Stimulated activated CD4-positive, alpha-beta T cell treated with anti-CD3 and anti-CD28 coated beads, Interleukin-2, amount 100 ng/mL, for 4 hours (primary cell): ENCODE results near the gene TSPEAR.
"Not testable (repeated sequence)": the region's sequence is repeated elsewhere in the genome, so short reads cannot be mapped to it uniquely, and the experiment has no call there.

Experiments
- DNase-seq: peaks from one replicate; pipeline ENCODE4 v3.0.0-alpha.2; 2020; ENCODE audit warnings: low read depth

TSPEAR gene

DNA sequence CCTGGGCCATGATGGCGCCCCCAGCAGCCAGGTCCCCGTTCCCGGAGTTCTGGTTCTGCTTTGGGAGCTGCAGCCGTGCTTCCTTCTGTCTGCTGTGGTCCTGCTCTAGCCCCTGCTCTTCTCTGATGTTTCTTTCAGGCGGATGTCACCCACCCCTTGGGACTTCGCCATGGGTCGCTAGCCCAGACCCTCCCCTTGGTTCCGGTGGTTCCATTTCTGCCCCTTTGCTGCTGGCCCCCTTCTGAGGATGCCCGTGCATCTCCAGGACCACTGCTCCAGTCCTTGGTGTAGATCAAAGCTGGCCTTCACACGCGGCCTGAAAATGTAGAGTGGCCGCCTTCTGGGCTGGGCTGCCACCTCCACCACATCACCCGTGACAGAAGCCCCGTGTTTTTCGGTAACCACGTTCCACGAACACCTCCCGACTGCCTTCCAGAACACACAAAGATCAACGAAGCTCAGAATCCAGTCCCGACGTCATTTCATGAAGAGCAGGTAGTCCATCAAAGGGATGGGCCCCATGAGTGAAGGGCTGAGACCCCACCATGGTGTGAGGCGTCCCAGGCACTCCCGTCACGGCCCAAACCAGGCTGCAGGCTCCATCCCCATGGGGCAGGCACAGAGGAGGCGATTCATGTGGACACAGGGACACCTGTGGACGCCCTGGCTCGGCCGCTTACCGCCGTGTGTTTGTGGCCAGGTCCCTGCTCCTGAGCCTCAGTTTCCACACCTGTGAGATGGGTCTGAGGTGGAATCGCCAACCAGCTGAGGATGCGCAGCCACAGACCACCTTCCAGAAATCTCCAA is 195.8 kb downstream of the TSPEAR start:
- DNase-seq, result no peak

DNA sequence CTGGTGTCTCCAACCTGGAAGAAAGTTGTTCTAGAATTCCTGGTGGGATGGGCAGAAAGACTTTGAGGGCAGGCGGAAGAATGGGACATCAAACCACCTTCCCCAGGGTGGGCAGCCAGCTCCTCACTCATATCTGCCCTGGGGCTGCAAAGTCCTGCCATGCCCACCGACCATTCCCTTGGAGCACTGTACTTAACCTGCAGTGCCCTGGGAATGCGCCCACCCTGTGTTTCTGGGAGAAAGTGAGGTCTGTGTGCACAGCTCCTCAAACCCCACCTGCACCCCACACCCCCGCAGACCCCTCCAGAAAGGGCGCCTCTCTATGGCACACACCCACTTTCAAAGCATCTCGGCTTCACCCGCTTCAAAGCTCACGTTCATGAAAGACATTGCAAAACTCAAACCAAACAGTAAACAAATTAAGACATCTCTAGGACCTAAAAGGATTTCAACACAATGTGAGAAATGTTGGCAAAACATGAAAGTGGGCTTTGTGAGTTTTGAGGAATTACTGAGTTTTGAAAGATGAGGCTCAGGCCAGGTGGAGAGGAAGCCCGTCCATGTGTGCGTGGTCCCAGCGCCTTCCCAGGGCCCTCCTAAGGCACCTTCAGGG is 196.5 kb downstream of the TSPEAR start:
- DNase-seq, result no peak

GRCh38 chr21:44514218-44514520 is 197.2 kb downstream of the TSPEAR start:
- no peak for DNase-seq

DNA sequence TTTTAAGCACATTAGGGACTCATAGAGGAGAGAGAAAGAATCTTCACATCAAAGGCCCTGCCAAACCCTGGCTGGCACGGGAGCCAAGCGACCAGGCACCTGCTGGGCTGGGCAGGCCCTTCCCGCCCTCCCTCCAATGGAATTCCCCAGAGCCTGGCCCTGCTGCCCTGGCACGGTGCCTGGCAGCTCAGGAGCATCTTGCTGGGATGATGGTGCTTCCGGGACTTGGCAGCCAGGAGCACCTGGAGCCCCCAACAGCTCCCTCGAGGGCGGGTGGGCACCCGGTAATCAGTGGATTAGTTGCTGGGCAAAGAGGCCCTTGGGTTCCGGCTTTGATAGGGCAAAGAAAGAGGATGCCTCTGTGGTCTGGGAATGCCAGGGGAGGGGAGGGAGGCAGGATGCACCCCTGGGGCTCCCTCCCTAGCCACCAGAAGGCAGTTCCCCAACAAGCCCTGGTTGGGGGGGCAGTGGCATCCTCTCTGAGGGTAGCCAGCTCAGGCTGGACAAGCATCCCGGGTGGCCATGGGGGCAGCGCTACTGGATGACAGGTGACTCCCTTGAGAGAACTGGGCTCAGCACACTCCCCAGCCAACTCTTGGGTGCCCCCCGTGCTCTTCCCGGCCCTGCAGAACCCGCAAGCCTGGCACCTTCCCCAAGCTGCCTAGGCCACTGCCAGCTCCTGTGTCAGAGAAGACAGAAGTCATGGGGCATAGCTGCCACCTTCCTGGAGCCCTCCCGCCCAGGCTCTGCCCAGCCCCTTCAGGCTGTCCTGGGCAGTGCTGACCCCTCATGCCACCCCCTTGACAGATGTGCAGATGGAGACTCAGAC is 197.8 kb downstream of the TSPEAR start:
- no peak for DNase-seq

DNA sequence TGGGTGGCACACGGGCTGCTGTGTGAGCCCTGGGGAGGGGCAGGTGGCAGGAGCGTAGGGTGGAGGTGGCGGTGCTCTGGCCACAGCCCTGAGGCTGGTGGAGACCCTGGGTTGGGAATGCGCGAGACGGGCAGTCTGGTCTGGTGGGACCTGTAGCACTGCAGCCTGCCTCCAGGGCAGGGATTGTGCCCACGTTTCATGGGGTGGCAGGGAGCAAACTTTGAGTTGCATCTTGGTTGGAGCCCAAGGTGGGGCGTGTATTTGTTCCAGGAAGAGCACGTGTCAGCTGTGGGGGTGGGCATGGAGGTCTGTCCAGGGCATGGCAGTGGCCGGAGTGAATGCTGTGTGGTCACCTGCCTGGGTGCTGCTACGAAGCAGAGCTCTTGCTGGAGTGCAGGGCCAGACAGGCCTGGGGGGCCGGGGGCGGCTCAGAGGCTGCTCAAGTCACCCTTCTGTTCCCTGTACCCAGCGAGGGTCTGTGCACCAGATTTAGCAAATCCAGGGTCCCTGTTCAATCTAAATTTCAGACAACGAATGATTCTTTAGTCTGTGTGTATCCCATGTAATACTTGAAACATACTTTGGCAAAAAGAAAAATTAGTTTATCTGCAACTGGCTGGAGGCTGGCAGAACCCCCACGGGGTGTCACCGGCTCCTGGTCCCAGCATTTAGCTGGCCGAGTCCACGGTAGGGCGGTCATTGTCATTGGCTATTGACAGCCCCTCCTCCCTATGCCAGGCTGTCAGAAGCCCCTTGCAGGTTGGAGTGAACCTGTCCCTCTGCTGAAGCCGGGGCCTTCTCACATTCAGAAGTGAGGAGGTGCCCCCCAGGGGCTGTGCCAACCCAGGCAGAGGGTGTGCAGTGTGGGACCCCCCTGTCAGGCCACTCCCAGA is 198.6 kb downstream of the TSPEAR start:
- DNase-seq, result no peak

DNA sequence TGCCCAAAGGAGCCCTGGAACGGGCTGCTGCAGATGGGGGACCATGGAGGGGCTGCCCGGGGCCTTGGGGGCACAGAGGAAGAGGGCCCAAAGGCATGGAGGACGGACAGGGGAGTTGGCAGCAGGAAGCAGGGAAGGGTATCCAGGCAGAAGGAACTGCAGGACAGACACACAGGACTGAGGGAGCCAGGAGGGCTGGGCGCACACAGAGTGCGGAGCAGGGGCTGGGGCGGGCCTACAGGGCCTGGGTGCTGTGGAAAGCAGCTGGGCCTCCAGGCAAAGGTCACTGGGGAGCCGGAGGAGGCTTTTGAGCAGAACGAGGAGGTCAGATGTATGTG is 199.5 kb downstream of the TSPEAR start:
- DNase-seq, result no peak

- DNase-seq, result no peak
These were observed 200.0 kb downstream of the TSPEAR start for GRCh38 chr21:44511219-44511937.

DNA sequence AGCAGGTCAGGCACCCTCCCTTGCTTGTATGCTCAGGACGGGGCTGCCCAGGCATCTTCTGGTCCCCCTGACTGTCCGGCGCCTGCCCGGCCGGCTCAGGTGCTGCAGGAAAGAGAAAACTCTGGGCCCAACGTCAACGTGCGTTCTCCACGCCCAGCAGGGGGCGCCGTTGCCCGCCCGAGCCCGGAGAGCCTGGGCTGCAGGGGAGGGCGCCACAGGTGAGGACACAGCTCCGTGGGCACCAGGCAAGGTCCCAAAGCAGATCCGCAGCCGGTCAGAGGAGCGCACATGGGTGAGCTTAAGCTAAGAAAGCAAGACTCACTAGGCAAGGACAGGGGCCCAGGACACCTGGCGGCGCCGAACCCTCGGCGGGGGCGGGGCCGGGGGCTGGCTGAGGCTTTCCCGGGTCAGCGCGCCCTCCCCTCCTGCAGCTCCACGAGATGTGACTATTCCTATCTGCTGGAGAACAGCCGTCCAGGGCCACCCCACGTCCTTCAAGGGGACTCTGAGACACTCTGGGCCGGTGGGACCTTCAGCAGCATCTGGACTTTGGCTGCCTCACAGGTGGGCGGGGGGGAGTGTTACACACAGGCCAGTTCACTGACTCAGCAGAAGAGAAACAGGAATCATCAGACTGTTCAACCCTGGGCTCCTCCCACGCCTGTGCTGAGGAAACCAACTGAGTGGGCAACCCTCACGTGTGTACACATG is 200.7 kb downstream of the TSPEAR start:
- DNase-seq, result peak; percentile 63

- no peak for DNase-seq
These were observed 201.3 kb downstream of the TSPEAR start for GRCh38 chr21:44510109-44510507.

DNA sequence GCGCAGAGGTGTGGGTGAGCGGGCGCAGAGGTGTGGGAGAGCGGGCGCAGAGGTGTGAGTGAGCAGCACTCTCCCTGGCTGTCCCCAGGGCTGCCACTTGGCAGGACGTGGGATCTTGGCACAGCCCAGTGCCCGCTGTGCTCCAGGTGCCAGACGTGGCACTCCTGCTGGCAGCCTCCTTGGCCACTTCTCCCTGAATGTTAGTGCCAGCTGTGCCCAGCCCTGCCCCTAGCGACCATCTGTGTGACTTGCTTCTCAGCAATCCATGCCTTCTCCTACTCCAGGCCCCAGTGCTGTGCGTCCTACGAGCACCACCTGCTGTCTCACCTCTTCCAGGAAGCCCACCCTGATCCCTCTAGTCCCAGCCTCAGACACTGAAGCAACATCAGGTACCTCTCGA is 201.8 kb downstream of the TSPEAR start:
- DNase-seq, result no peak

DNA sequence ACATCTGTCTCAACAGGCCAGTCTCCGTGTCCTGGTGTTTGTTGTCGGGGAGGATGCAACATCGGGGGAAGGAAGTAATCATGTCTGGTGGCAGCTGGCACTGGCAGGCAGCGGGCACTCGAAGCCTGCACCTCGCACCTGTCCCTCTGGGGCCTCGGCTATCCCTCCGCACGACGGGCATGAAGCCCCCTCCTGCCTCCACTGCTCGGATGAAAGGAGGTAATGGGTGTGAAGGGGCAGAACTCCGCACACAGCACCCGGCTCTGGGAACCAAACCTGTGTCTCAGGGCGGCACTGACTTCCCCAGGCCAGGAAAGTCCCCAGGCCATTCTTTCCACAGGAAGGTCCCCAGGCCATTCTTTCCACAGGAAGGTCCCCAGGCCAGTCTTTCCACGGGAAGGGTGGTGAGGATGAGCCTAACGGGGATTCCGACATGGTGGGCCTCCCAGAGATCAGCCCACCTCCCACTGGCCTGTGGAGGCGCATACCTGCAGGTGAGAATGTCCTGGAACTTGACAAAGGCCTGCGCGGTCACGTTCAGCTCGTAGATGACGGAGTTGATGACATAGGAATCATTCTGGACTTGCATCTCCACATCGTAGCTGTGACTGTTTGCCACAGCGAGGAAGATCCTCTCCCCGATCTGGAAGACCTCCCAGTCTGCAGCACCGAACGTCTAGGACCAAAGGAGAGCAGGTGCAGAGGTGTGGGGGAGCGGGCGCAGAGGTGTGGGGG is 202.5 kb downstream of the TSPEAR start:
- DNase-seq, result no peak

- no peak for DNase-seq
These were observed 203.0 kb downstream of the TSPEAR start for GRCh38 chr21:44508426-44508710.

DNA sequence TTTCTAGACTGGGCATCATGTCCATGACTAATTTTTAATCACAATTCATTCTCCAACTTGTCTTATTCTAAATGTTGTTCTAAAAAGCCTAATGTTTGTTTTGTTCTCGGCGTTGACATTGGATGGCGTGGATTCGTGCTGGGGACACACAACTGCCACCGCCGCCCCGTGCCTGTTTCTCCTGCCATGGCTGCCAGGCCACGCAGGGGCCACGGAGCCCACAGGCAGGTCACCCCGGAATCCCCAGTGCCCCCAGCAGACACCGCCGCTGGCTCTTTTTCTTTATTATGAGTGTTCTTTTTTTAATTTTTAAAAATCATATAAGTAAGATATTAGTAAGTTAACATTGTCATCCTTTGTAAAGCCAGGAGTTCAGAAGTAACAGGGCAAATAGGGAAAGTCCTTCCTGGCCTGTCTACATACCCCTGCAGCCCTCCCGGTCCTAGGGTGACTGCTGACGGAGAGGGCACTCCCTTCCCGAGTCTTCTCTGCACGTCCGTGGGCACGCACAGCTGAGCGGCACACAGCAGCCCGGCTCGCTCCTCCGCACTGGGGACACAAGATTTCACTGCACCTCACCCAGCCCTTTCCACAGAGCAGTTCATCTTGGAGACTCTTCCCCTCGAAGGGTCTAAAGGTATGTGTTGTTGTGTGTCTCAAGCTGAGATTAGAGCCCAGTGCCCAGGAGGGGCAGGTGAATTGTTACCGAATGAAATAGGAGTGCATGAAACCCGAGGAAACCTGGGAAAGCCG is 203.5 kb downstream of the TSPEAR start:
- DNase-seq, result no peak

DNA sequence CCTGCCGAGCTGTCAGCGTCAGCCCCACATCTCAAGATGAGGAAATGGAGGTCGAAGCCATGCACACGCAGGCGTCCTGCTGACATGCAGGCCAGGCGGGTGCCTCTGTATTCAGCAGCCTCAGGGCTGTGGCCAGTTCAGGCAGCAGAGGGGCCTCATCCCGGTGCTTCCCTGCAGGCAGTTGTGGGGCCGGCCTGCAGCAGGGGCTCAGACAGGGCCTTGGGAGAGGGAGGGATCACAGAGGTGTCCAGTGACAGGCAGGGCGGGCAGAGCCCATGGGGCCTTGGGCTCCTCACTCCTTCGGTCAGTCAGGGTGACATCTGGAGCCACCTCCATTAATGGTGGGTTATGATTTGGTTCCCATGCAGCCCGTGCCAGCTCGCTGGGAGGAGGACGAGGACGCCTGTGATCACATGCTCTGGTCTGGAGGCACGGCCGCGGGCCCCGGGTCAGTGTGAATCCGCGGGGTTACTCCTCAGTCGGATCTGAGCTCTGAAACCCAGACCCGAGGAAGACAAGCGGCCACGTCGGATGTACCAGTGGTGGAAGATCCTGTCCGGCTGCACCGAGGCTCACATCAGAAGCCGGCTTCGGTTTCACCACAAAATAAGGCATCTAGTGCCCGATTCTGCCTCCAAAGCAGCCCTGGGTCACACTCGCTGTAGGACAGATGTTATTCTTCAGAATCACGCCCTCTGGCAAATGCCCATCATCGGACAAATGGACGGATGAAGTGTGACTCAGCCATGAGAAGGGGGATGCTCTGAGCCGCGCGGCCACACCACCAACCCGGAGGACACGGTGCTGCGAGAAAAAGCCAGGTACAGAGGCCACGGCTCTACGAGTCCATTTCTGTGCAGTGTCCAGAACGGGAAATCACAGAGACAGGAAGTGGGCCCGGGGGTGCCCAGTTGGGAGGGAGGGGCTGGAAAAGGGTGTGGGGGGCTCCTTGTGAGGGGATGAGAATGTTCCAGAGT is 204.8 kb downstream of the TSPEAR start:
- DNase-seq, result no peak

DNA sequence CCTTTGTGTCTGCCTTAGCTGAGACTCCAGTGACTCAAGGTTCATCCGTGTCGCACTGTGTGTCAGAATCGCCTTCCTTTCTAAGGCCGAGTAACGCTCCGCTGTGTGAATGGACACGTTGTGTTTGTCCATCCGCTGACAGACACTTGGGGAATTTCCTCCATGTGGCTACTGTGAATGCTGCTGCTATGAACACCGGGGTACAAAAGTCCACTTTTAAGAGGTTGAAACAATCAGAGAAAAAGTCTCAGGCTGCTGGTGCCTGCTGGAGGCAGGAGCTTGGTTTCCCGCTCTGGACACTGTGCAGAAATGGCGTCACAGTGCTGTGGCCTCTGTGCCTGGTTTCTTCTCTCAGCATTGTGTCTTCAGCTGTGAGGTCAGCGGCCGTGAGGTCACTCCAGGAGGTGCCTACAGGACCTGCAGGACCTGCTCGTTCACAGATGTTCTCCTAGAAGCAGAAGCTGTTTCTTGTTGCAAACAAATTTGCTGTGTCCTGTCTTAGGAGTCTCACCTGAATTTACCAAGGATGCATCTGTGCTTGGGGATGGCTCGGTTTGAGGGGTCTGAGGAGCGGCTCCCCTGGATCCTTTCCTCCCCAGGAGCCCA is 205.6 kb downstream of the TSPEAR start:
- no peak for DNase-seq

- DNase-seq, result no peak
These were observed 207.4 kb downstream of the TSPEAR start for GRCh38 chr21:44503901-44504399.

DNA sequence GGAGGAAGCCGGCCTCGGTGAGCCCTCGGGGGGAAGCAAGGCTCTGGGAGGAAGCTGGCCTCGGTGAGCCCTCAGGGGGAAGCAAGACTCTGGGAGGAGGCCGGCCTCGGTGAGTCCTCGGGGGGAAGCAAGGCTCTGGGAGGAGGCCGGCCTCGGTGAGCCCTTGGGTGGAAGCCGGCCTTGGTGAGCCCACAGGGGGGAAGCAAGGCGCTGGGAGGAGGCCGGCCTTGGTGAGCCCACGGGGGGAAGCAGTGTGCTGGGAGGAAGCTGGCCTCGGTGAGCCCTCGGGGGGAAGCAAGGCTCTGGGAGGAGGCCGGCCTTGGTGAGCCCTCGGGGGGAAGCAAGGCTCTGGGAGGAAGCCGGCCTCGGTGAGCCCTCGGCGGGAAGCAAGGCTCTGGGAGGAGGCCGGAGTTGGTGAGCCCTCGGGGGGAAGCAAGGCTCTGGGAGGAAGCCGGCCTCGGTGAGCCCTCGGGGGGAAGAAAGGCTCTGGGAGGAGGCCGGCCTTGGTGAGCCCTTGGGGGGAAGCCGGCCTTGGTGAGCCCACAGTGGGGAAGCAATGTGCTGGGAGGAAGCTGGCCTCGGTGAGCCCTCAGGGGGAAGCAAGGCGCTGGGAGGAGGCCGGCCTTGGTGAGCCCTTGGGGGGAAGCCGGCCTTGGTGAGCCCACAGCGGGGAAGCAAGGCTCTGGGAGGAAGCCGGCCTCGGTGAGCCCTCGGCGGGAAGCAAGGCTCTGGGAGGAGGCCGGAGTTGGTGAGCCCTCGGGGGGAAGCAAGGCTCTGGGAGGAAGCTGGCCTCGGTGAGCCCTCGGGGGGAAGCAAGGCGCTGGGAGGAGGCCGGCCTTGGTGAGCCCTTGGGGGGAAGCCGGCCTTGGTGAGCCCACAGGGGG is 208.1 kb downstream of the TSPEAR start:
- DNase-seq, result not testable (repeated sequence)
